GM21717 (cell line): Measurements from ENCODE around the gene FGGY.
"Not testable (repeated sequence)": the region's sequence is repeated elsewhere in the genome, so short reads cannot be mapped to it uniquely, and the experiment has no call there.

Experiments
- ATAC-seq: cut with Tn5 transposase; IDR thresholded peaks from one replicate; pipeline ENCODE4 v1.9.1; 2021; ENCODE audit warnings: mild to moderate bottlenecking, moderate library complexity; ENCODE audit not compliant: unreplicated experiment

The FGGY gene

GRCh38 chr1:59433440-59433813, 136.5 kb downstream of the FGGY start:
- no peak for ATAC-seq

GRCh38 chr1:59434336-59434735, 137.4 kb downstream of the FGGY start:
- no peak for ATAC-seq

GRCh38 chr1:59436637-59437036, 139.7 kb downstream of the FGGY start:
- ATAC-seq: no peak

GRCh38 chr1:59438058-59438560, 141.2 kb downstream of the FGGY start:
- ATAC-seq: no peak

- no peak for ATAC-seq
These were observed 145.6 kb downstream of the FGGY start for GRCh38 chr1:59442492-59442891.

- no peak for ATAC-seq
These were observed 146.4 kb downstream of the FGGY start for GRCh38 chr1:59443310-59443709.

GRCh38 chr1:59444520-59444919, 147.6 kb downstream of the FGGY start:
- ATAC-seq: no peak

GRCh38 chr1:59445040-59445439, 148.1 kb downstream of the FGGY start:
- ATAC-seq: no peak

- no peak for ATAC-seq
These were observed 149.5 kb downstream of the FGGY start for GRCh38 chr1:59446257-59446901.

GRCh38 chr1:59452026-59452425, 155.1 kb downstream of the FGGY start:
- ATAC-seq: no peak

GRCh38 chr1:59452559-59452958, 155.7 kb downstream of the FGGY start:
- no peak for ATAC-seq

- no peak for ATAC-seq
These were observed 156.5 kb downstream of the FGGY start for GRCh38 chr1:59453297-59453968.

- ATAC-seq: no peak
These were observed 158.3 kb downstream of the FGGY start for GRCh38 chr1:59455206-59455605.

GRCh38 chr1:59457786-59458185, 160.9 kb downstream of the FGGY start:
- no peak for ATAC-seq

- no peak for ATAC-seq
These were observed 162.0 kb downstream of the FGGY start for GRCh38 chr1:59458884-59459283.

- ATAC-seq: not testable (repeated sequence)
These were observed 166.0 kb downstream of the FGGY start for GRCh38 chr1:59462942-59463341.

- not testable (repeated sequence) for ATAC-seq
These were observed 168.6 kb downstream of the FGGY start for GRCh38 chr1:59465478-59465877.

GRCh38 chr1:59468828-59469428, 172.0 kb downstream of the FGGY start:
- no peak for ATAC-seq

GRCh38 chr1:59471991-59472570, 175.2 kb downstream of the FGGY start:
- not testable (repeated sequence) for ATAC-seq

- no peak for ATAC-seq
These were observed 176.9 kb downstream of the FGGY start for GRCh38 chr1:59473831-59474230.

GRCh38 chr1:59474496-59474895, 177.6 kb downstream of the FGGY start:
- ATAC-seq: no peak

- no peak for ATAC-seq
These were observed 178.8 kb downstream of the FGGY start for GRCh38 chr1:59475737-59476136.
